Endothelial cell of umbilical vein (primary cell): Measurements from ENCODE around the gene PAK4. TPM values are rescaled to one million over a fixed set of nuclear protein-coding genes. Genes with fewer than 3 reads are reported as not detected.

Source experiments
- BruUV-seq: library from RNA; stranded (reverse); fragments of 400-500 nt; replicated peaks from 2 replicates; lab custom pipeline; 2021; lab: Mats Ljungman, UMichigan
- CTCF ChIA-PET: fragments of 300-600, 350-600 bp; sonication (Branson Sonifier 250); formaldehyde crosslinking; loops from one replicate; lab custom pipeline; 2021; ENCODE audit warnings: antibody characterized with exemption, inconsistent platforms; lab: Charles Lee
- POLR2A ChIA-PET: fragments of 300-600, 350-600 bp; sonication (Branson Sonifier 250); formaldehyde crosslinking; loops from one replicate; lab custom pipeline; 2021; ENCODE audit warnings: antibody characterized with exemption, inconsistent platforms; lab: Charles Lee
- DNase-seq: peaks from one replicate; pipeline ENCODE4 v3.0.0-alpha.2; 2011; ENCODE audit warnings: low read depth, low spot score
- FAIRE-seq: peaks from 2 replicates; lab custom pipeline; 2011; peaks lifted over from hg19 to GRCh38; lab: Jason Lieb, UNC
- H2AFZ ChIP-seq: 2 replicates; pipeline ENCODE4 v1.6.0; 2012; ENCODE audit warnings: low read depth, low read length, control low read depth, inconsistent platforms
- H3K27ac ChIP-seq: 2 replicates; pipeline ENCODE4 v1.5.1; 2011; ENCODE audit warnings: low read depth, mild to moderate bottlenecking, control low read depth, low read length, moderate library complexity; ENCODE audit not compliant: insufficient read depth
- H3K27me3 ChIP-seq, 2 experiments: 2 replicates each; pipeline versions ENCODE4 v1.6.0 to v1.6.1; 2011; ENCODE audit warnings: low read length in 2 of 2, mixed read lengths in 1 of 2; ENCODE audit not compliant: control insufficient read depth in 2 of 2, insufficient read depth in 2 of 2
- H3K36me3 ChIP-seq, 2 experiments: 2 replicates in 1 of 2; 3 replicates in 1 of 2; pipeline ENCODE4 v1.5.1; 2011; ENCODE audit warnings: low read length in 2 of 2, mild to moderate bottlenecking in 1 of 2, moderate library complexity in 1 of 2; ENCODE audit not compliant: control insufficient read depth in 2 of 2, insufficient read depth in 2 of 2; ENCODE audit errors: extremely low read depth in 1 of 2
- H3K4me1 ChIP-seq: 3 replicates; pipeline ENCODE4 v1.5.1; 2011; ENCODE audit warnings: mild to moderate bottlenecking, low read length; ENCODE audit not compliant: control insufficient read depth, insufficient read depth; ENCODE audit errors: extremely low read depth
- H3K4me2 ChIP-seq: 2 replicates; pipeline ENCODE4 v1.6.1; 2011; ENCODE audit warnings: low read length, control low read depth, mixed read lengths; ENCODE audit not compliant: insufficient read depth
- H3K4me3 ChIP-seq, 3 experiments: fragments of 200-600 bp in 1 of 3; sonication (generic), shearing (Covaris generic) in 1 of 3; replicated peaks in 1 of 3; 2 replicates each; pipeline ENCODE4 v1.5.1; 2011 to 2016; ENCODE audit warnings: control low read depth in 3 of 3, low read length in 3 of 3, mild to moderate bottlenecking in 2 of 3, inconsistent platforms in 1 of 3, low read depth in 1 of 3, moderate library complexity in 1 of 3; ENCODE audit not compliant: insufficient read depth in 1 of 3
- H3K79me2 ChIP-seq: 2 replicates; pipeline ENCODE4 v1.6.0; 2012; ENCODE audit warnings: low read length, inconsistent platforms; ENCODE audit not compliant: control insufficient read depth, insufficient read depth
- H3K9ac ChIP-seq: replicated peaks from 2 replicates; pipeline ENCODE3; 2011; ENCODE audit warnings: low read length, control low read depth; ENCODE audit not compliant: insufficient read depth; ENCODE audit errors: extremely low read depth
- H3K9me1 ChIP-seq: replicated peaks from 3 replicates; pipeline ENCODE4 v1.6.0; 2011; ENCODE audit warnings: mild to moderate bottlenecking, low read length; ENCODE audit not compliant: control insufficient read depth, insufficient read depth; ENCODE audit errors: extremely low read depth
- H3K9me3 ChIP-seq: replicated peaks from 2 replicates; pipeline ENCODE4 v1.5.1; 2012; ENCODE audit warnings: low read length, inconsistent platforms; ENCODE audit not compliant: control insufficient read depth, insufficient read depth
- H4K20me1 ChIP-seq: replicated peaks from 2 replicates; pipeline ENCODE3; 2011; ENCODE audit warnings: mild to moderate bottlenecking, low read length; ENCODE audit not compliant: control insufficient read depth, insufficient read depth; ENCODE audit errors: extremely low read depth
- CTCF ChIP-seq, 2 donors: IDR thresholded peaks; 1 replicate in 1 of 2; 2 replicates in 1 of 2; pipeline ENCODE4 v1.5.1; 2011; ENCODE audit warnings: low read length in 2 of 2, mild to moderate bottlenecking in 2 of 2, moderate library complexity in 2 of 2, control low read depth in 1 of 2, inconsistent platforms in 1 of 2, low read depth in 1 of 2; ENCODE audit not compliant: insufficient read depth in 1 of 2; ENCODE audit errors: extremely low read depth in 1 of 2
- EZH2 ChIP-seq: IDR thresholded peaks from 2 replicates; pipeline ENCODE4 v1.6.1; 2012; ENCODE audit warnings: borderline replicate concordance, low read depth, mild to moderate bottlenecking, moderate library complexity, low read length, inconsistent platforms; ENCODE audit not compliant: severe bottlenecking
- FOS ChIP-seq: IDR thresholded peaks from 2 replicates; pipeline ENCODE4 v1.6.1; 2011; ENCODE audit warnings: mild to moderate bottlenecking, low read length, moderate library complexity, borderline replicate concordance; ENCODE audit not compliant: insufficient read depth
- GATA2 ChIP-seq: IDR thresholded peaks from 2 replicates; pipeline ENCODE4 v1.7.0; 2011; ENCODE audit warnings: low read depth, mild to moderate bottlenecking, moderate library complexity, mixed read lengths, low read length; ENCODE audit not compliant: insufficient read length, insufficient read depth
- JUN ChIP-seq: IDR thresholded peaks from 2 replicates; pipeline ENCODE4 v1.6.1; 2011; ENCODE audit warnings: borderline replicate concordance, low read depth; ENCODE audit not compliant: insufficient read length, insufficient read depth
- MAX ChIP-seq: IDR thresholded peaks from 2 replicates; pipeline ENCODE4 v1.6.1; 2011; ENCODE audit not compliant: insufficient read depth, insufficient read length
- MYC ChIP-seq: IDR thresholded peaks from one replicate; pipeline ENCODE4 v1.6.1; 2011; ENCODE audit warnings: mild to moderate bottlenecking, low read depth, low read length
- POLR2A ChIP-seq: IDR thresholded peaks from 2 replicates; pipeline ENCODE4 v1.6.1; 2012; ENCODE audit warnings: low read depth, mild to moderate bottlenecking, control low read depth, low read length
- POLR2AphosphoS5 ChIP-seq: IDR thresholded peaks from 2 replicates; pipeline ENCODE4 v1.6.1; 2012; ENCODE audit warnings: low read depth, mild to moderate bottlenecking, control low read depth, low read length, moderate library complexity; ENCODE audit not compliant: insufficient read depth
- dilution Hi-C: fragments of 300-500 bp; cut with MboI; formaldehyde crosslinking; loops from one replicate; pipeline ENCODE4 v1.15.0; 2019; ENCODE audit warnings: low sequenced_read_pairs; ENCODE audit not compliant: extremely low pct_ligation_motif_present
- intact Hi-C: fragments of 100-400 bp; cut with micrococcal nuclease; formaldehyde crosslinking; loops from one replicate; pipeline ENCODE4 v1.10.0; 2022
- polyA plus RNA-seq, 4 experiments: library from polyadenylated mRNA; depleted of rRNA in 3 of 4; stranded (reverse) in 3 of 4; unstranded in 1 of 4; fragments of >200 nt; gene quantifications; 2 replicates each; pipeline versions ENCODE4 v1.2.1 to v1.2.3, GENCODE V29; 2011 to 2012; ENCODE audit warnings: missing spikeins in 1 of 4
- total RNA-seq: library from RNA; stranded (reverse); gene quantifications from 2 replicates; pipeline ENCODE4 v1.2.3, GENCODE V29; 2021

Gene PAK4
- total and polyA plus RNA-seq, 2 donors (not counting 3 experiments of a cell fraction or from before 2014, with no cell fraction given): 39.8 to 55.4 TPM

- no TSS peak for BruUV-seq
- Histone ChIP-seq H3K4me1 (no peaks in the 10 kb centered on the region), H3K4me3 (no peak overlapping the region), H3K36me3 (peaks cover 3 to 23% of the 10 kb centered on the region in 2 experiments), H3K27me3 (no peaks in the 10 kb centered on the region), H3K79me2 (no peaks in the 10 kb centered on the region), H3K27ac (no peak overlapping the region), H4K20me1 (no peaks in the 10 kb centered on the region), H3K9ac (no peak overlapping the region), H3K9me1 (no peaks in the 10 kb centered on the region), H2AFZ (no peak overlapping the region), H3K4me2 (no peak overlapping the region), H3K9me3 (no peaks in the 10 kb centered on the region)
- dilution Hi-C loops (no loop called here), intact Hi-C loops (no loop called here)
- FAIRE-seq (no peak), DNase-seq (no peak)
- ChIA-PET CTCF (no interaction called here), POLR2A (no interaction called here)
- TF ChIP-seq JUN (no peak), FOS (no peak), EZH2 (no peak), POLR2A (no peak), POLR2AphosphoS5 (no peak), MAX (no peak), CTCF (IDR thresholded peaks at IDR 0.05; ENCODE audit: extremely low read depth in 1 of 2, insufficient read depth in 1 of 2, low read depth in 1 of 2, low read length in 2 of 2) (no peak), GATA2 (no peak), MYC (no peak)
These were observed 52.1 kb downstream of the PAK4 start for GRCh38 chr19:39177736-39178135.
